Smooth muscle cell of the brain vasculature (primary cell): Measurements from ENCODE around the gene AGAP3.

ENCODE experiments used
- DNase-seq: peaks from one replicate; pipeline ENCODE4 v3.0.0-alpha.2; 2012; ENCODE audit warnings: low read depth, low spot score

AGAP3 gene

GRCh38 chr7:151123158-151123821 is 37.0 kb downstream of the AGAP3 start:
- no peak for DNase-seq

GRCh38 chr7:151123822-151124464 is 37.7 kb downstream of the AGAP3 start:
- peak; percentile 55 for DNase-seq

GRCh38 chr7:151124481-151124880 is 38.2 kb downstream of the AGAP3 start:
- DNase-seq, result no peak

- DNase-seq, result no peak
Observed at GRCh38 chr7:151124899-151125399, 38.7 kb downstream of the AGAP3 start.

GRCh38 chr7:151125470-151125845 is 39.2 kb downstream of the AGAP3 start:
- DNase-seq, result no peak

- no peak for DNase-seq
Observed at GRCh38 chr7:151125846-151126481, 39.7 kb downstream of the AGAP3 start.

GRCh38 chr7:151126491-151127137 is 40.3 kb downstream of the AGAP3 start:
- no peak for DNase-seq

- no peak for DNase-seq
Observed at GRCh38 chr7:151128144-151128543, 41.9 kb downstream of the AGAP3 start.

GRCh38 chr7:151128716-151129115 is 42.4 kb downstream of the AGAP3 start:
- DNase-seq, result no peak

GRCh38 chr7:151129117-151129959 is 43.1 kb downstream of the AGAP3 start:
- no peak for DNase-seq

- no peak for DNase-seq
Observed at GRCh38 chr7:151129960-151130591, 43.8 kb downstream of the AGAP3 start.

- no peak for DNase-seq
Observed at GRCh38 chr7:151130741-151131157, 44.5 kb downstream of the AGAP3 start.

- DNase-seq, result no peak
Observed at GRCh38 chr7:151131224-151131591, 44.9 kb downstream of the AGAP3 start.

GRCh38 chr7:151131592-151132293 is 45.5 kb downstream of the AGAP3 start:
- DNase-seq, result no peak

GRCh38 chr7:151132461-151133205 is 46.4 kb downstream of the AGAP3 start:
- DNase-seq, result no peak

- DNase-seq, result no peak
Observed at GRCh38 chr7:151133266-151133985, 47.2 kb downstream of the AGAP3 start.

- DNase-seq, result no peak
Observed at GRCh38 chr7:151133986-151134742, 47.9 kb downstream of the AGAP3 start.
